ENCODE measurements around the gene TAF1B.

DNA sequence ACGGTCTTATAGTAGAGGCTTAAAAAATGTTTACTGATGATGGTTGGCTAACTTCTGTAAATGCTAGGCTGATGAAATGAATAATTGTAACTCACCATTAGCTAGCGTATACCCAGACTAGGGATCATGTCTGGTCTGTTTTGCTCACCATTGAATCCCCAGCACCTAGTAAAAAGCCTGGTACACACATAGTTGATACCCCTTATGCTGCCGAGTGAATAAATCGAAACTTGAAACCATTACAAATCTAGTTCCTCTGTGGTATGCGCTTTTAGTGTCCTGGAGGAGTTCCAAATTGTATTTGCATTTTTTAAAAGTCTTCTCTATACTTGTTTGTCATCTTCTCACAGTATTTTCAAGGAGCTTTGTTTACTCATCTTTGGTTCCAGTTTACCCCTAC lies 1.3 kb downstream of the TAF1B start:
- TF ChIP-seq CTCF (IDR thresholded peaks at IDR 0.05; ENCODE audit: insufficient read depth, low read length, poor library complexity, severe bottlenecking) (no peak), EZH2phosphoT487 (conservative IDR thresholded peaks at IDR 0.05; ENCODE audit: low read length) (no peak)

Data from SU-DHL-6 (cell line).